PFSK-1 (cell line): ENCODE results near the gene FAM120B.
A peak's percentile ranks its signal among the peaks of the same experiment; 100 is the strongest.

ENCODE experiments used
- FOXP2 ChIP-seq: optimal IDR thresholded peaks from 2 replicates; pipeline ENCODE3; 2011; ENCODE audit warnings: borderline replicate concordance, control low read depth, inconsistent platforms; ENCODE audit not compliant: insufficient read depth; ENCODE audit errors: extremely low read length, extremely low read depth
- POLR2AphosphoS5 ChIP-seq: IDR thresholded peaks from 2 replicates; pipeline ENCODE4 v1.6.1; 2012; ENCODE audit warnings: low read depth, mild to moderate bottlenecking, control low read depth, low read length, moderate library complexity
- REST ChIP-seq, 2 experiments: IDR thresholded peaks; 2 replicates each; pipeline versions ENCODE4 v1.6.1 to v1.8.0; 2011 to 2012; ENCODE audit warnings: low read depth in 2 of 2, low read length in 2 of 2, control low read depth in 1 of 2, inconsistent platforms in 1 of 2, mild to moderate bottlenecking in 1 of 2, moderate library complexity in 1 of 2; ENCODE audit not compliant: insufficient read depth in 1 of 2
- SIN3A ChIP-seq: IDR thresholded peaks from 2 replicates; pipeline ENCODE4 v1.6.1; 2012; ENCODE audit warnings: mild to moderate bottlenecking, low read length, moderate library complexity, borderline replicate concordance; ENCODE audit not compliant: insufficient read depth
- TAF1 ChIP-seq: IDR thresholded peaks from 2 replicates; pipeline ENCODE4 v1.6.1; 2012; ENCODE audit warnings: low read length, control low read depth, borderline replicate concordance; ENCODE audit not compliant: insufficient read depth

The FAM120B gene

GRCh38 chr6:170317718-170318117 is 11.2 kb downstream of the FAM120B start:
- TF ChIP-seq FOXP2 (no peak), SIN3A (no peak), REST (IDR thresholded peaks at IDR 0.05; ENCODE audit: insufficient read depth in 1 of 2, low read depth in 2 of 2, low read length in 2 of 2) (no peak), POLR2AphosphoS5 (no peak), TAF1 (no peak)

GRCh38 chr6:170329321-170329720 is 22.8 kb downstream of the FAM120B start:
- TF ChIP-seq FOXP2 (no peak), SIN3A (no peak), TAF1 (no peak), REST (IDR thresholded peaks at IDR 0.05; ENCODE audit: insufficient read depth in 1 of 2, low read depth in 2 of 2, low read length in 2 of 2) (no peak), POLR2AphosphoS5 (no peak)

- TF ChIP-seq REST (IDR thresholded peaks at IDR 0.05; ENCODE audit: insufficient read depth in 1 of 2, low read depth in 2 of 2, low read length in 2 of 2) = 0 out of 4 replicates have a peak, but pooled peaks of 1 of the 2 experiments have one; percentile 6
- no peak for TF ChIP-seq SIN3A
Measured at GRCh38 chr6:170344631-170345576, 38.3 kb downstream of the FAM120B start.

- TF ChIP-seq POLR2AphosphoS5 (no peak), FOXP2 (no peak), SIN3A (no peak), TAF1 (no peak), REST (IDR thresholded peaks at IDR 0.05; ENCODE audit: insufficient read depth in 1 of 2, low read depth in 2 of 2, low read length in 2 of 2) (no peak)
Measured at GRCh38 chr6:170345662-170346061, 39.1 kb downstream of the FAM120B start.
